Measurements from ENCODE around the gene JUND. TPM values are rescaled to one million over a fixed set of nuclear protein-coding genes. Genes with fewer than 3 reads are reported as not detected.

Gene JUND
- total and polyA plus RNA-seq, 2 experiments from 2014 or later: 40.0 to 181 TPM

DNA sequence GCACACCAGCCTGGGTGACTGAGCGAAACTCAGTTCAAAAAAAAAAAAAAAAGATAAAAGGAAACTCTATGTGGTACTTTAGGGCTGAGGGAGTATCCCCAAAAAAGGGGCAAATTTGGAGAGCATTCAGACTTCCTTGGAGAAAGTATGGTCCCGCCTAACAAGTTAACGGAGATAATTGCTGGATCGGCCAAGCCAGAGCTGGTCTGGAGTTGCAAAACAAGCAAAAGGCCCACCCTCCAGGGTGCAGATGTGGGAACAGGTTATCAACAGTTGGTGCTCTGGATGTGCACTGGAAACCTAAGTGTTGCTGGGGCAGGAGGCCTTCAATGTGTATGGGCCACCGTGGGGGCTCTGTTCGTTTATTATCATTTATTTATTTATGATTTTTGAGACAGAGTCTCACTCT lies 10.0 kb downstream of the JUND start (continued):
- no peak for TF ChIP-seq JUNB (IDR thresholded peaks at IDR 0.05; ENCODE audit: unreplicated experiment)

DNA sequence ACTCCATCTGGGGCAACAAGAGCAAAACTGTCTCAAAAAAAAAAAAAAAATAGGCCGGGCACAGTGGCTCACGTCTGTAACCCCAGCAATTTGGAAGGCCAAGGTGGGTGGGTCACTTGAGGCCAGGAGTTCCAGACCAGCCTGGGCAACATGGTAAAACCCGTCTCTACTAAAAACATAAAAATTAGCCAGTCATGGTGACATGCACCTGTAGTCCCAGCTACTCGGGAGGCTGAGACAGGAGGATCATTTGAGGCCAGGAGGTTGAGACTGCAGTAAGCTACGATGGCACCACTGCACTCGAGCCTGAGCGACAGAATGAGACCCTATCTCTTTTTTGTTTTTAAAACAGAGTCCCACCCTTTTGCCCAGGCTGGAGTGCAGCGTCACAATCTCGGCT lies 11.1 kb downstream of the JUND start:
- Histone ChIP-seq H2AFZ (no peak overlapping the region), H3K4me3 (no peak overlapping the region), H3K9me2 (ENCODE audit: insufficient read depth) (no peaks in the 10 kb centered on the region; the same call in 1 of the 2 replicates), H3K79me2 (replicated peaks; ENCODE audit: insufficient read depth) (no peaks in the 10 kb centered on the region), H3K27me3 (ENCODE audit: insufficient read depth) (no peaks in the 10 kb centered on the region), H3K27ac (ENCODE audit: low read depth) (no peak overlapping the region), H4K20me1 (replicated peaks; ENCODE audit: insufficient read depth) (no peaks in the 10 kb centered on the region), H3K4me1 (ENCODE audit: insufficient read depth) (peaks cover 3% of the 10 kb centered on the region; the same call in 1 of the 2 replicates), H3K4me2 (no peak overlapping the region), H3K36me3 (ENCODE audit: insufficient read depth) (no peaks in the 10 kb centered on the region), H3F3A (replicated peaks; ENCODE audit: low read depth) (peaks cover 4% of the 10 kb centered on the region; the same call in 1 of the 2 replicates)
- Mint-ChIP-seq H3K9me3 (no peaks in the 10 kb centered on the region), H3K36me3 (ENCODE audit: low read depth) (0 out of 3 replicates have a peak, but pooled peaks cover 5% of the 10 kb centered on the region), H3K4me3 (no peak overlapping the region), H3K4me1 (peaks cover 5% of the 10 kb centered on the region; the same call in 2 of the 3 replicates), H3K27ac (no peak overlapping the region), H3K27me3 (ENCODE audit: insufficient read depth, low read depth, poor library complexity) (peaks cover 13% of the 10 kb centered on the region)
- ATAC-seq: no peak
- DNase-seq (ENCODE audit: low spot score): no peak
- TF ChIP-seq CTCF (conservative IDR thresholded peaks at IDR 0.05; ENCODE audit: low read depth in 2 of 2) (no peak), ZNF462 (CRISPR knock-in tag; IDR thresholded peaks at IDR 0.05) (no peak)
